ENCODE measurements around the gene CCDC88B. TPM values are rescaled to one million over a fixed set of nuclear protein-coding genes. Genes with fewer than 3 reads are reported as not detected.

CCDC88B gene
- total RNA-seq, 4 donors from 2014 or later: 3.3 to 8.3 (median 5.4) TPM

DNA sequence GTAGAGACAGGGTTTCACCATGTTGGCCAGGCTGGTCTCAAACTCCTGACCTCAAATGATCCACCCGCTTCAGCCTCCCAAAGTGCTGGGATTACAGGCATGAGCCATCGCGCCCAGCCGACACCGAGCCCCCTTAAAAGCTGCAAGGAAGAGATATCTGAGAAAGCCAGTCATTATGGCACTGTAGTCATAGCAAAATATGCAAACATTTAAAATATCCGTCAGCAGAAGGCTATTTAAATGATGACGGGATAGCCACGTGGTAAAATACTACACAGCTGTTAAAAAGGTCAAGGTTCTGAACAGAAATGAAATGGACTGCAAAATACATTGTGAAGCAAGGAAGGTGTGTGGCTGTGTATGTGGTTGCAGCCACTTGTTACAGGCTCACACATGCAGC is 6.4 kb upstream of the CCDC88B start:
- H3K9me3 ChIP-seq: no peaks in the 10 kb centered on the region

DNA sequence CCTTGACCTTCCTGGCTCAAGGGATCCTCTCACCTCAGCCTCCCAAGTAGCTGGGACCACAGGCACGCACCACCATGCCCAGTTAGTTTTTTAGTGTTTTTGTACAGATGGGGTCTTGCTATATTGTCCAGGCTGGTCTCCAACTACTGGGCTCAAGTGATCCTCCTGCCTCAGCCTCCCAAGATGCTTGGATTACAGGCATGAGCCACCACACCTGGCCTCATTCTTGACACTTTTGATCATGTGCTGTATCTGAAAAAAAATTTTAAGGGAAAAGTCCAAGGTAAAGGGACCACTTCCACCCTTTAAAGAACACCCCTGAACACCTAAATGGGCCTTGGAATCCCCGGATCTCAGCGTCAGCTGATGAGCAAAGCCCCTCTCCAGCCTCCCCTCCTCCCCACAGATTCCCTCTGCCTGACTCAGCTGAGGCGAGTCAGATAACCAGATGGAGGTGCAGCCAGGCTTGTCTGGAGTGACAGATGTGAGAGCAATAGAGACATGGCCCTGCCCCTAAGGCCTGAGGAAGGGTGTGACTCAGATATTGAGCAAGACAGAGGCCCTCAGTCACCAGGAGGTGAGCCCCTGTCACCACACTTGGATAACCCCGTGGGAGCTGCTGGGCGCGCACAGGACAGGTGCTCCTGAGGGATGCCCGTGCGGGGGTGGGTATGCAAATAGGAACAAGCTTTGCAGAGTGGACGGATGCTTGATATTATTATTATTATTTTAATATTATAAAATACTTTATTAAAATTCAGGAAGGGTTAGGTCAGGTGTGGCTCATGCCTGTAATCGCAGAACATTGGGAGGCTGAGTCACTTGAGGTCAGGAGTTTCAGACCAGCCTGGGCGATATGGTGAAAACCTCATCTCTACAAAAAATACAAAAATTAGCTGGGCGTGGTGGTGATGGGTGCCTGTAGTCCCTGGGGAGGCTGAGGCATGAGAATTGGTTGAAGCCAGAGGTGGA is 5.0 kb upstream of the CCDC88B start:
- Histone ChIP-seq H3K27ac (peak overlapping the region; percentile 36), H3K4me3 (no peak overlapping the region), H3K9me3 (no peaks in the 10 kb centered on the region), H3K36me3 (no peaks in the 10 kb centered on the region), H3K27me3 (no peaks in the 10 kb centered on the region), H3K4me1 (peaks cover 20% of the 10 kb centered on the region)
- TF ChIP-seq EP300 (IDR thresholded peaks at IDR 0.05) (no peak), POLR2AphosphoS5 (IDR thresholded peaks at IDR 0.05) (peak in 2 of 3 donors; percentile 35 to 70), POLR2A (IDR thresholded peaks at IDR 0.05) (no peak)
- TF ChIP-seq, protein P1, sequence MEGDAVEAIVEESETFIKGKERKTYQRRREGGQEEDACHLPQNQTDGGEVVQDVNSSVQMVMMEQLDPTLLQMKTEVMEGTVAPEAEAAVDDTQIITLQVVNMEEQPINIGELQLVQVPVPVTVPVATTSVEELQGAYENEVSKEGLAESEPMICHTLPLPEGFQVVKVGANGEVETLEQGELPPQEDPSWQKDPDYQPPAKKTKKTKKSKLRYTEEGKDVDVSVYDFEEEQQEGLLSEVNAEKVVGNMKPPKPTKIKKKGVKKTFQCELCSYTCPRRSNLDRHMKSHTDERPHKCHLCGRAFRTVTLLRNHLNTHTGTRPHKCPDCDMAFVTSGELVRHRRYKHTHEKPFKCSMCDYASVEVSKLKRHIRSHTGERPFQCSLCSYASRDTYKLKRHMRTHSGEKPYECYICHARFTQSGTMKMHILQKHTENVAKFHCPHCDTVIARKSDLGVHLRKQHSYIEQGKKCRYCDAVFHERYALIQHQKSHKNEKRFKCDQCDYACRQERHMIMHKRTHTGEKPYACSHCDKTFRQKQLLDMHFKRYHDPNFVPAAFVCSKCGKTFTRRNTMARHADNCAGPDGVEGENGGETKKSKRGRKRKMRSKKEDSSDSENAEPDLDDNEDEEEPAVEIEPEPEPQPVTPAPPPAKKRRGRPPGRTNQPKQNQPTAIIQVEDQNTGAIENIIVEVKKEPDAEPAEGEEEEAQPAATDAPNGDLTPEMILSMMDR (IDR thresholded peaks at IDR 0.05): no peak
- DNase-seq (ENCODE audit: low spot score in 2 of 2): no peak
- 39% methylated on average over 13 of the region's 13 CpGs for WGBS

More for the DNA sequence above, 6.4 kb upstream of the CCDC88B start:
- WGBS: 90% methylated on average over 8 of the region's 8 CpGs
- Histone ChIP-seq H3K27me3 (no peaks in the 10 kb centered on the region), H3K4me1 (peaks cover 30% of the 10 kb centered on the region), H3K27ac (no peak overlapping the region), H3K4me3 (no peak overlapping the region), H3K36me3 (no peaks in the 10 kb centered on the region)
- DNase-seq (ENCODE audit: low spot score in 2 of 2): no peak
- no peak for TF ChIP-seq POLR2A (IDR thresholded peaks at IDR 0.05)
- TF ChIP-seq, protein P1 (IDR thresholded peaks at IDR 0.05): no peak
- TF ChIP-seq POLR2AphosphoS5 (IDR thresholded peaks at IDR 0.05): no peak
- no peak for TF ChIP-seq EP300 (IDR thresholded peaks at IDR 0.05)

DNA sequence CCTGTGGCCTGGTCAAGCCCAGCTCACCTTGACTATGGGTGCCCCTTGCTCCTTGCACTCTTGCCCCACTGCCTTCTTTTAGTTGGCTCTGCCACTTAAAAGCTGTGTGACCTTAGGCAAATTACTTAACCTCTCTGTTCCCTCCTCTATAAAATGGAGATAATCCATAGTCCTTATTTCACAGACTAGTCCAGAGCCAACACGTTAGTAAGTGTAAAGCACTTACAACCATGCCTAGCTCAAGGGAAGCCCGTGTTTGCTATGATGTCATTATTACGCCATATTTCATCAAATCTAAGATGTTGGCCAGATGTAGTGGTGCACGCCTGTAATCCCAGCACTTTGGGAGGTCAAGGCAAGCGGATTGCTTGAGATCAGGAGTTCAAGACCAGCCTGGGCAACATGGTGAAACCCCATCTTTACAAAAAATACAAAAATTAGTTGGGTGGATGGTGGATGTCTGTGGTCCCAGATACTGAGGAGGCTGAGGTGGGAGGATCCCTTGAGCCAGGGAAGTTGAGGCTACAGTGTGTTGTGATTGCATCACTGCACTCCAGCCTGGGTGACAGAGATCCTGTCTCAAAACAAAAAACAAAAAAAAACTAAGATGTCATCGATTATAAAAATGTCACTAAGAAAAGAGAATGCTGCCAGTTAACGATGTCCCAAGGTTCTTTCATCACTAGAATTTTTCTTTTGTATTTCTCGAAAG is 2.3 kb upstream of the CCDC88B start:
- H3K36me3 ChIP-seq: no peaks in the 10 kb centered on the region
- no peaks in the 10 kb centered on the region for H3K9me3 ChIP-seq
- 71% methylated on average over 8 of the region's 8 CpGs for WGBS
- peaks cover 14% of the 10 kb centered on the region for H3K4me1 ChIP-seq
- no peak overlapping the region for H3K27ac ChIP-seq
- H3K27me3 ChIP-seq: no peaks in the 10 kb centered on the region
- no peak overlapping the region for H3K4me3 ChIP-seq
- no peak for TF ChIP-seq POLR2A (IDR thresholded peaks at IDR 0.05)
- TF ChIP-seq, protein P1 (IDR thresholded peaks at IDR 0.05): no peak
- no peak for TF ChIP-seq POLR2AphosphoS5 (IDR thresholded peaks at IDR 0.05)
- no peak for TF ChIP-seq EP300 (IDR thresholded peaks at IDR 0.05)
- no peak for DNase-seq (ENCODE audit: low spot score in 2 of 2)

DNA sequence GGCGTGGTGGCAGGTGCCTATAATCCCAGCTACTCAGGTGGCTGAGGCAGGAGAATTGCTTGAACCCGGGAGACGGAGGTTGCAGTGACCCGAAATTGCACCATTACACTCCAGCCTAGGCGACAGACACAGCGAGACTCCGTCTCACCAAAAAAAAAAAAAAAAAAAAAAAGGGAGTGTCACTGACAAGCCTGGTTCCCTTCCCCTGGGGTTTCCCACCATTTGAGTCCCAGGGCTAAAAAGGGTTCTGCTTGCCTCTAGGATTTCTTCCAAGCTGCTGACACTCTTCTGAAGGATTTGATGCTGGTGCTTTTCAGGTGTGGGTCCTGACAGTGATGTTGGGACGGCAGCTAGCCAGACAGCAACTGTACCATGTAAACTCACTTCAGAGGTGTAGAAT is 1.3 kb upstream of the CCDC88B start:
- H3K27ac ChIP-seq: no peak overlapping the region
- no peak for DNase-seq (ENCODE audit: low spot score in 2 of 2)
- 75% methylated on average over 8 of the region's 8 CpGs for WGBS

More for the DNA sequence above, 1.3 kb upstream of the CCDC88B start:
- Histone ChIP-seq H3K4me1 (peaks cover 23% of the 10 kb centered on the region), H3K27me3 (no peaks in the 10 kb centered on the region), H3K4me3 (no peak overlapping the region), H3K36me3 (no peaks in the 10 kb centered on the region), H3K9me3 (no peaks in the 10 kb centered on the region)
- TF ChIP-seq POLR2AphosphoS5 (IDR thresholded peaks at IDR 0.05) (no peak), POLR2A (IDR thresholded peaks at IDR 0.05) (no peak), EP300 (IDR thresholded peaks at IDR 0.05) (no peak)
- TF ChIP-seq, protein P1 (IDR thresholded peaks at IDR 0.05): no peak

All from suprapubic skin (tissue), 4 donors.